Body of pancreas (tissue), 4 donors: ENCODE results near the gene OR51B4. TPM values are rescaled to one million over a fixed set of nuclear protein-coding genes. Genes with fewer than 3 reads are reported as not detected.
"Not testable (repeated sequence)": the region's sequence is repeated elsewhere in the genome, so short reads cannot be mapped to it uniquely, and the experiment has no call there.

Experiments used
- ATAC-seq: fragments of 150-250 bp; one replicate; pipeline ENCODE4 v1.9.1; 2016
- DNase-seq, 4 donors: peaks; one replicate each; pipeline ENCODE4 v3.0.0-alpha.2; 2019
- H3K27ac ChIP-seq, 4 donors: fragments of 200-600 bp; sonication (generic); 1 replicate in 3 of 4; 2 replicates in 1 of 4; pipeline versions ENCODE4 v1.5.1 to v1.6.1; 2016 to 2019; ENCODE audit warnings: mild to moderate bottlenecking in 1 of 4, mixed read lengths in 1 of 4, moderate library complexity in 1 of 4
- H3K27me3 ChIP-seq, 2 donors: fragments of 200-600 bp; sonication (generic); one replicate each; pipeline ENCODE4 v1.6.0; 2016; ENCODE audit warnings: mild to moderate bottlenecking in 1 of 2
- H3K36me3 ChIP-seq, 2 donors: fragments of 200-600 bp; sonication (generic); replicated peaks in 1 of 2; 2 replicates each; pipeline ENCODE4 v1.5.1; 2016; ENCODE audit warnings: low read depth in 2 of 2; ENCODE audit not compliant: insufficient read depth in 1 of 2
- H3K4me1 ChIP-seq: fragments of 200-600 bp; sonication (generic); one replicate; pipeline ENCODE4 v1.6.0; 2016
- H3K4me3 ChIP-seq, 2 donors: fragments of 200-600 bp; sonication (generic); 1 replicate in 1 of 2; 2 replicates in 1 of 2; pipeline ENCODE4 v1.5.1; 2016 to 2019
- H3K9me3 ChIP-seq, 3 donors: fragments of 200-600 bp; sonication (generic); 1 replicate in 2 of 3; 2 replicates in 1 of 3; pipeline ENCODE4 v1.5.1; 2016
- CTCF ChIP-seq, 7 experiments: fragments of 450-650 bp in 4 of 7; fragments of 200-600 bp in 3 of 7; sonication (generic) in 3 of 7; IDR thresholded peaks; one replicate each; pipeline ENCODE4 v1.5.1; 2016 to 2019; ENCODE audit warnings: antibody characterized with exemption in 7 of 7
- POLR2A ChIP-seq, 3 donors: fragments of 450-650 bp; IDR thresholded peaks; one replicate each; pipeline ENCODE4 v1.6.1; 2016; ENCODE audit warnings: antibody characterized with exemption in 3 of 3, mild to moderate bottlenecking in 2 of 3
- WGBS, 2 donors: methylation state at CpG; one replicate each; pipeline ENCODE4 v1.1.5; 2017; 5-methylcytosine and 5-hydroxymethylcytosine counted together
- intact Hi-C: fragments of 100-400 bp; cut with DNase I; formaldehyde crosslinking; loops from one replicate; pipeline ENCODE4 v1.15.1; 2023
- total RNA-seq, 2 donors: library from RNA; depleted of rRNA; stranded (reverse); fragments of >200 nt; gene quantifications; one replicate each; pipeline ENCODE4 v1.1.0, GENCODE V29; 2016

The OR51B4 gene
- total RNA-seq, 2 donors from 2014 or later = 0.52 to 0.66 TPM

DNA sequence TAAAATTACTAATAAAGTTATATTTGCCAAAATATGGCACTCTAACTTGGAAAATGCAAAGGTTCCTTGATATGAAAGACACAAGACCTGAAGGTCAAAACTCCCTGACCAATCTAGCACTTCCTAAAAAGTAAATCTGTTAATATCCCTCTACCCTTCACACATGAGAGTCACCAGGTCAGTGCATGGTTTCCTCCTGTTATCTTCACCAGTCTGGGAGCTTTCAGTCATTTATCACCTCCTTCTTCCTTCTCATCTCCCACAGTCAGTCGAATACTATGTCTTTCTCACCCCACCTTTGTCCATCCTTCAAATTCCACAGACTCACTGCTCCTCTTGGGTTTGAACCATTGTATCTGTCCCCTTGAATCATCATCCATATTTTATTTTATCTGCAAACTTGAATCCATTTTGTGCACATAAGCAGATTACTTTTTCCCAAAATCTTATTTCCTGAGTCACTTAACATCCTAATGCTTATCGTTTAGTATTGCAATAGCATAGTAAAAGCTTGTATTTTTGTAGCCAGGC, 34.6 kb downstream of the OR51B4 start:
- intact Hi-C loops = no loop called here
- no peak overlapping the region for H3K27ac ChIP-seq
- ATAC-seq (no peak), DNase-seq (no peak)
- H3K9me3 ChIP-seq = no peaks in the 10 kb centered on the region
- H3K4me1 ChIP-seq = no peaks in the 10 kb centered on the region
- 64 to 72% methylated on average over 2 of the region's 2 CpGs for WGBS, 2 donors
- H3K27me3 ChIP-seq = no peaks in the 10 kb centered on the region
- no peak overlapping the region for H3K4me3 ChIP-seq
- no peaks in the 10 kb centered on the region for H3K36me3 ChIP-seq
- TF ChIP-seq POLR2A (IDR thresholded peaks at IDR 0.05) = no peak
- TF ChIP-seq CTCF (IDR thresholded peaks at IDR 0.05) = no peak

- no peak for DNase-seq
- no peaks in the 10 kb centered on the region for H3K27me3 ChIP-seq
- H3K4me1 ChIP-seq = no peaks in the 10 kb centered on the region
- H3K9me3 ChIP-seq = no peaks in the 10 kb centered on the region
- intact Hi-C loops = no loop called here
- no peak for ATAC-seq
- no peak overlapping the region for H3K27ac ChIP-seq
- TF ChIP-seq CTCF (IDR thresholded peaks at IDR 0.05) (no peak), POLR2A (IDR thresholded peaks at IDR 0.05) (no peak)
- H3K4me3 ChIP-seq = no peak overlapping the region
- no peaks in the 10 kb centered on the region for H3K36me3 ChIP-seq
Measured at GRCh38 chr11:5266609-5267008, 35.1 kb downstream of the OR51B4 start.

GRCh38 chr11:5265832-5266231, 35.9 kb downstream of the OR51B4 start:
- no peak for TF ChIP-seq POLR2A (IDR thresholded peaks at IDR 0.05)
- no peak for TF ChIP-seq CTCF (IDR thresholded peaks at IDR 0.05)
- H3K9me3 ChIP-seq = no peaks in the 10 kb centered on the region
- 38 to 45% methylated on average over 2 of the region's 2 CpGs for WGBS, 2 donors
- no peaks in the 10 kb centered on the region for H3K4me1 ChIP-seq
- no peak overlapping the region for H3K4me3 ChIP-seq
- no peaks in the 10 kb centered on the region for H3K27me3 ChIP-seq
- DNase-seq (no peak), ATAC-seq (no peak)
- no peak overlapping the region for H3K27ac ChIP-seq
- intact Hi-C loops = no loop called here
- H3K36me3 ChIP-seq = no peaks in the 10 kb centered on the region

DNA sequence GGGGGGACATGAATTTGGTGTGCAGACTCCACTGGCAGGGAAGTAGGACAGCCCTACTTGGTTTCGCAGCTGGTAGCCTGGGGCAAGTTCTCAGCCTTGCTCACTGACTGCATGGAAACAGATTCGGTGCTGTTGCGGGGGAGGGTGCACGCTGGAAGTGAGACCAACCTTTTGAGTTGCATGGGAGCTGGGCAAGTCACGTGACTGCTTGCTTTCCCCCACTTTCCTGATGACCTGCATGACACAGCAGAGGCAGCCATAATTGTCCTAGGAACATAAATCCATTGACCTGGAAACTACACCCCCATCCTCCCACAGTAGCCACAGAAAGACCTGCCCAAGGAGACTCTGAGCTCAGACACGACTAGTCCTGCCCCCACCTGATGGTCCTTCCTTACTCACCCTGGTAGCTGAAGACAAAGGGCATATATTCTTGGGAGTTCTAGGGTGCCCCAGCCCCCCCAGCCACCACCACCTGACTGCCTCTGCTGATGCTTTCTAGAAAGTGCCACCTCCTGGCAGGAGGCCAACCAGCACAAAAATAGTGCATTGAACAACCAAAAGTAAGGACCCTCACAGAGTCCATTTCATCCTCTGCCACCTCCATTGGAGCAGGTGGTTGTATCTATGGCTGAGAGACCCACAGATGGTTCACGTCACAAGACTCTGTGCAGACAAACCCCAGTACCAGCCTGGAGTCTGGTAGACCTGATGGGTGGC, 43.0 kb downstream of the OR51B4 start:
- H3K4me1 ChIP-seq = no peaks in the 10 kb centered on the region
- 75% methylated on average over 7 of the region's 7 CpGs for WGBS, 2 donors
- TF ChIP-seq CTCF (IDR thresholded peaks at IDR 0.05) = no peak
- no peak for TF ChIP-seq POLR2A (IDR thresholded peaks at IDR 0.05)
- no peaks in the 10 kb centered on the region for H3K9me3 ChIP-seq
- intact Hi-C loops = no loop called here
- no peaks in the 10 kb centered on the region for H3K27me3 ChIP-seq
- H3K27ac ChIP-seq = no peak overlapping the region
- DNase-seq (no peak), ATAC-seq (no peak)
- H3K4me3 ChIP-seq = no peak overlapping the region
- no peaks in the 10 kb centered on the region for H3K36me3 ChIP-seq

DNA sequence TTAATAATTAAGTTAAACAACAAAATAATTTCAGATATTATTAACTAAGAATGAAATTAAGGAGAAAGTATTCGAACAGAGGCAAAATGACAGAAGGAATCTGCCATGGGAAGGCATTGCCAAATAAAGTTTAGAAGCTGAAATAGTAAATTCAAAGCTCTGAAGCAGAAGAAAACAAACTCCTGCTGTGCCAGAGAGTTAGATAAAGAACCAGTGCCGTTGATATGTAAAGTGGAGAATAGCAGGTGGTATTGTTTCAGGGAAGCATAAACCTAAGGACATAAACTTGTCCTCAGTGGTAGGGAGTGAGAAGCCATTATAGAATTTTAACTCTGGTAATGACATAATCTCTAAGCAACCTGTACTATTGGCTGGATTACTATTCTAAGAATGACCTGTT, 44.5 kb downstream of the OR51B4 start:
- no peaks in the 10 kb centered on the region for H3K4me1 ChIP-seq
- TF ChIP-seq POLR2A (IDR thresholded peaks at IDR 0.05) (no peak), CTCF (IDR thresholded peaks at IDR 0.05) (no peak)
- DNase-seq (no peak), ATAC-seq (no peak)
- H3K27me3 ChIP-seq = no peaks in the 10 kb centered on the region
- H3K9me3 ChIP-seq = no peaks in the 10 kb centered on the region
- H3K4me3 ChIP-seq = no peak overlapping the region
- intact Hi-C loops = no loop called here
- H3K27ac ChIP-seq = no peak overlapping the region
- H3K36me3 ChIP-seq = no peaks in the 10 kb centered on the region
- 13 to 17% methylated on average over 2 of the region's 2 CpGs for WGBS, 2 donors

DNA sequence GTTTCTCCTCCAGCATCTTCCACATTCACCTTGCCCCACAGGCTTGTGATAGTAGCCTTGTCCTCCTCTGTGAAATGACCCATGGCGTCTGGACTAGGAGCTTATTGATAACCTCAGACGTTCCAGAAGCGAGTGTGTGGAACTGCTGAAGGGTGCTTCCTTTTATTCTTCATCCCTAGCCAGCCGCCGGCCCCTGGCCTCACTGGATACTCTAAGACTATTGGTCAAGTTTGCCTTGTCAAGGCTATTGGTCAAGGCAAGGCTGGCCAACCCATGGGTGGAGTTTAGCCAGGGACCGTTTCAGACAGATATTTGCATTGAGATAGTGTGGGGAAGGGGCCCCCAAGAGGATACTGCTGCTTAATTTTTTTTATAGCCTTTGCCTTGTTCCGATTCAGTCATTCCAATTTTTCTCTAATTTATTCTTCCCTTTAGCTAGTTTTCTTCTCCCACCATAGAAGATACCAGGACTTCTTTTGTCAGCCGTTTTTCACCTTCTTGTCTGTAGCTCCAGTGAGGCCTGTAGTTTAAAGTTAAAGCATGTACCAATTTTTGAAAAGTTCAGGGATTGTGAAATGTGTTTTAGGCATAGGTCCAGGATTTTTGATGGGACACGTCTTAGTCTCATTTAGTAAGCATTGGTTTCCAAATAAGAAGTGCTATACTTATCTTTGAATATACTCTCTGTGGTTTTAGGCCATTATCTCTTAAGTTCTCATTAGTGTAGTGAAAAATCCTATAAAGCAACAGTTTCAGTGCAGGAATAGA, 46.9 kb downstream of the OR51B4 start, which contains the start of gene HBG2:
TSS of gene HBG2 (minus strand) at position 136 of the 768 bp plus-strand sequence. CDS start at position 83, 53 bp downstream.
- H3K4me3 ChIP-seq, H3K27ac ChIP-seq, H3K9me3 ChIP-seq, DNase-seq, H3K4me1 ChIP-seq, H3K36me3 ChIP-seq, H3K27me3 ChIP-seq, intact Hi-C loops, ATAC-seq: not testable (repeated sequence)
- 59 to 77% methylated on average over 4 of the region's 9 CpGs for WGBS, 2 donors

GRCh38 chr11:5254023-5254422, 47.7 kb downstream of the OR51B4 start:
- 51 to 61% methylated on average over 2 of the region's 2 CpGs for WGBS, 2 donors

More at GRCh38 chr11:5254023-5254422, 47.7 kb downstream of the OR51B4 start:
- ATAC-seq, intact Hi-C loops, H3K27ac ChIP-seq, H3K4me1 ChIP-seq, H3K36me3 ChIP-seq, H3K9me3 ChIP-seq, H3K4me3 ChIP-seq, H3K27me3 ChIP-seq, DNase-seq: not testable (repeated sequence)
